Head of caudate nucleus (tissue), 42 donors: ENCODE measurements around the gene LALBA.
"Not testable (repeated sequence)": the region's sequence is repeated elsewhere in the genome, so short reads cannot be mapped to it uniquely, and the experiment has no call there.

Experiments used
- DNase-seq, 42 donors: peaks; one replicate each; pipeline versions ENCODE4 v3.0.0 to v3.0.0-alpha.2; 2020 to 2021; ENCODE audit warnings: mixed read lengths in 7 of 42
- intact Hi-C: fragments of 100-400 bp; cut with DNase I; formaldehyde crosslinking; loops from one replicate; pipeline ENCODE4 v1.15.0; 2022

The LALBA gene

GRCh38 chr12:48569946-48570345 is at the start of gene LALBA:
TSS of gene LALBA (minus strand) at chr12:48570046. CDS start at chr12:48570020, 26 bp downstream.
- no peak for DNase-seq

GRCh38 chr12:48618541-48618940 is 48.7 kb upstream of the LALBA start:
- intact Hi-C loops: loop anchor here (5.0 kb wide), 1 partner anchor 76 kb away; no protein-coding TSS in a partner anchor
- DNase-seq: peak; percentile 55 to 92 (median 80)

More at GRCh38 chr12:48569946-48570345, at the start of gene LALBA:
- intact Hi-C loops: no loop called here

- intact Hi-C loops: loop anchor here (5.0 kb wide), 1 partner anchor 73 kb away; no protein-coding TSS in a partner anchor
- no peak for DNase-seq
These were observed 45.8 kb upstream of the LALBA start for GRCh38 chr12:48615681-48616080.

- intact Hi-C loops: no loop called here
These were observed 43.5 kb upstream of the LALBA start for GRCh38 chr12:48613321-48613720.

GRCh38 chr12:48602192-48602989 is 32.5 kb upstream of the LALBA start:
- intact Hi-C loops: no loop called here
- no peak for DNase-seq

More at GRCh38 chr12:48613321-48613720, 43.5 kb upstream of the LALBA start:
- DNase-seq: no peak

- no peak for DNase-seq
- intact Hi-C loops: no loop called here
These were observed 31.3 kb upstream of the LALBA start for GRCh38 chr12:48601013-48601756.

GRCh38 chr12:48600552-48600951 is 30.7 kb upstream of the LALBA start:
- intact Hi-C loops: no loop called here
- DNase-seq: no peak

GRCh38 chr12:48592591-48593086 is 22.8 kb upstream of the LALBA start:
- intact Hi-C loops: no loop called here

GRCh38 chr12:48586361-48586760 is 16.5 kb upstream of the LALBA start:
- DNase-seq: no peak
- intact Hi-C loops: no loop called here

More at GRCh38 chr12:48592591-48593086, 22.8 kb upstream of the LALBA start:
- no peak for DNase-seq

- no peak for DNase-seq
- intact Hi-C loops: no loop called here
These were observed 13.9 kb upstream of the LALBA start for GRCh38 chr12:48583728-48584127.

GRCh38 chr12:48580831-48581230 is 11.0 kb upstream of the LALBA start:
- intact Hi-C loops: no loop called here
- no peak for DNase-seq

- intact Hi-C loops: no loop called here
- peak in 6 of 42 donors; percentile 2 to 50 (median 12) for DNase-seq
These were observed 2.5 kb upstream of the LALBA start for GRCh38 chr12:48572326-48572725.

- intact Hi-C loops: no loop called here
- DNase-seq: no peak
These were observed 2.1 kb downstream of the LALBA start for GRCh38 chr12:48567731-48568130.

GRCh38 chr12:48557919-48558318 is 11.9 kb downstream of the LALBA start:
- no peak for DNase-seq
- intact Hi-C loops: no loop called here

GRCh38 chr12:48556631-48557030 is 13.2 kb downstream of the LALBA start:
- intact Hi-C loops: no loop called here
- DNase-seq: no peak

- DNase-seq, intact Hi-C loops: not testable (repeated sequence)
These were observed 16.0 kb downstream of the LALBA start for GRCh38 chr12:48553666-48554343.

- intact Hi-C loops, DNase-seq: not testable (repeated sequence)
These were observed 18.2 kb downstream of the LALBA start for GRCh38 chr12:48551636-48552035.

GRCh38 chr12:48547012-48547411 is 22.8 kb downstream of the LALBA start:
- DNase-seq: not testable (repeated sequence)

GRCh38 chr12:48545833-48546469 is 23.9 kb downstream of the LALBA start:
- no peak for DNase-seq
- intact Hi-C loops: no loop called here

More at GRCh38 chr12:48547012-48547411, 22.8 kb downstream of the LALBA start:
- intact Hi-C loops: not testable (repeated sequence)
